ENCODE results near the gene TM4SF1. TPM values are rescaled to one million over a fixed set of nuclear protein-coding genes. Genes with fewer than 3 reads are reported as not detected.

Gene TM4SF1
- polyA plus RNA-seq, 1 of the 3 experiments (the other 2 are of a cell fraction), result 209 TPM

GRCh38 chr3:149377408-149378364, at the start of gene TM4SF1 (continued):
- TF ChIP-seq REST (IDR thresholded peaks at IDR 0.05; ENCODE audit: low read depth, low read length), result no peak
- TF ChIP-seq NFIC (IDR thresholded peaks at IDR 0.05; ENCODE audit: borderline replicate concordance), result peak; percentile 48
- TF ChIP-seq EP300 (IDR thresholded peaks at IDR 0.05; ENCODE audit: borderline replicate concordance in 1 of 2, low read depth in 1 of 2, low read length in 1 of 2), result peak; percentile 22 to 62; a peak in 2 of 4 replicates
- TF ChIP-seq ZBTB33 (IDR thresholded peaks at IDR 0.05; ENCODE audit: borderline replicate concordance, low read depth), result no peak
- peak; percentile 68; the same call in 1 of the 2 replicates for TF ChIP-seq TAF1 (IDR thresholded peaks at IDR 0.05; ENCODE audit: borderline replicate concordance, low read depth, low read length)
- peak; percentile 84 for TF ChIP-seq MAX (IDR thresholded peaks at IDR 0.05; ENCODE audit: low read depth)
- TF ChIP-seq PBX3 (IDR thresholded peaks at IDR 0.05), result peak; percentile 87
- peak; percentile 43; the same call in 1 of the 2 replicates for TF ChIP-seq YY1 (IDR thresholded peaks at IDR 0.05; ENCODE audit: low read depth)
- TF ChIP-seq CHD2 (IDR thresholded peaks at IDR 0.05; ENCODE audit: low read length, partially characterized antibody), result peak; percentile 25

GRCh38 chr3:149426325-149426724, 48.9 kb upstream of the TM4SF1 start:
- Histone ChIP-seq H3F3A (replicated peaks; ENCODE audit: insufficient read depth) (no peaks in the 10 kb centered on the region), H3K4me1 (ENCODE audit: control insufficient read depth in 1 of 2, insufficient read depth in 2 of 2, low read depth in 1 of 2, low read length in 1 of 2) (peaks cover 0 to 4% of the 10 kb centered on the region in 2 experiments; a peak in 1 of 4 replicates), H3K36me3 (replicated peaks in 1 of 2; ENCODE audit: control insufficient read depth in 1 of 2, insufficient read depth in 2 of 2, low read length in 1 of 2) (no peaks in the 10 kb centered on the region), H3K9ac (no peak overlapping the region), H2AFZ (ENCODE audit: low read depth) (no peak overlapping the region), H3K4me3 (ENCODE audit: low read depth in 2 of 2, low read length in 1 of 2) (no peak overlapping the region), H3K27ac (ENCODE audit: low read depth in 2 of 2, low read length in 1 of 2) (no peak overlapping the region), H3K4me2 (no peak overlapping the region), H3K27me3 (ENCODE audit: insufficient read depth) (no peaks in the 10 kb centered on the region), H3K9me2 (no peaks in the 10 kb centered on the region), H3K9me3 (no peaks in the 10 kb centered on the region), H4K20me1 (ENCODE audit: insufficient read depth) (no peaks in the 10 kb centered on the region), H3K79me2 (ENCODE audit: insufficient read depth) (no peaks in the 10 kb centered on the region)
- WGBS (ENCODE audit: low lambda C conversion rate), result 81% methylated on average over 2 of the region's 2 CpGs
- POLR2A ChIA-PET, result no interaction called here
- CTCF ChIA-PET, result no interaction called here
- no peak for DNase-seq
- TF ChIP-seq SMC3 (IDR thresholded peaks at IDR 0.05; ENCODE audit: low read depth, low read length) (no peak), IRF3 (IDR thresholded peaks at IDR 0.05; ENCODE audit: low read depth, low read length) (no peak), CHD2 (IDR thresholded peaks at IDR 0.05; ENCODE audit: low read length, partially characterized antibody) (no peak), RXRA (IDR thresholded peaks at IDR 0.05; ENCODE audit: borderline replicate concordance, low read depth) (no peak), SIN3A (IDR thresholded peaks at IDR 0.05; ENCODE audit: borderline replicate concordance, low read depth, low read length) (no peak), GABPA (IDR thresholded peaks at IDR 0.05; ENCODE audit: low read depth) (no peak), MEF2A (IDR thresholded peaks at IDR 0.05; ENCODE audit: borderline replicate concordance, low read depth) (no peak), FOXM1 (IDR thresholded peaks at IDR 0.05; ENCODE audit: low read depth) (no peak), TEAD4 (IDR thresholded peaks at IDR 0.05; ENCODE audit: borderline replicate concordance, insufficient read depth) (no peak), GATA2 (CRISPR knock-in tag; IDR thresholded peaks at IDR 0.05) (no peak), ZBTB33 (IDR thresholded peaks at IDR 0.05; ENCODE audit: borderline replicate concordance, low read depth) (no peak), JUND (IDR thresholded peaks at IDR 0.05) (no peak)
